Umbilical cord (tissue), 1 donor: ENCODE data around the gene ZNG1B. TPM values are rescaled to one million over a fixed set of nuclear protein-coding genes. Genes with fewer than 3 reads are reported as not detected.

ENCODE experiments used
- total RNA-seq: library from RNA; depleted of rRNA; stranded (reverse); fragments of >200 nt; gene quantifications from one replicate; pipeline ENCODE4 v1.2.3, GENCODE V29; 2014; ENCODE audit warnings: low replicate concordance; ENCODE audit not compliant: insufficient read depth

Gene ZNG1B
- total RNA-seq, 1 donor from 2014 or later, result 84.7 TPM

Other genes with a start within 250 kb of the ZNG1B start
- 0.24 TPM for gene PAX8, start 158.8 kb upstream of the ZNG1B start, total RNA-seq
- 0.96 TPM for gene FOXD4L1, start 61.0 kb downstream of the ZNG1B start, total RNA-seq
- gene RABL2A, start 189.6 kb downstream of the ZNG1B start, total RNA-seq, result 14.9 TPM